Sigmoid colon (tissue), 4 donors: Measurements from ENCODE around the gene GPX8.

ENCODE experiments used
- POLR2A ChIP-seq, 2 donors: fragments of 450-650 bp; IDR thresholded peaks; one replicate each; pipeline ENCODE4 v1.6.1; 2016; ENCODE audit warnings: antibody characterized with exemption in 2 of 2, mild to moderate bottlenecking in 2 of 2, moderate library complexity in 2 of 2
- POLR2AphosphoS5 ChIP-seq, 4 donors: sonication (generic); formaldehyde crosslinking; IDR thresholded peaks; one replicate each; pipeline ENCODE4 v1.6.1; 2017; ENCODE audit warnings: antibody characterized with exemption in 4 of 4
- TF ChIP-seq, protein P1 (sequence below), 4 experiments: fragments of 450-650 bp in 3 of 4; fragments of 200-600 bp in 1 of 4; IDR thresholded peaks; one replicate each; pipeline ENCODE4 v1.5.1; 2016 to 2019; ENCODE audit warnings: antibody characterized with exemption in 4 of 4, mild to moderate bottlenecking in 3 of 4, moderate library complexity in 2 of 4

DNA sequence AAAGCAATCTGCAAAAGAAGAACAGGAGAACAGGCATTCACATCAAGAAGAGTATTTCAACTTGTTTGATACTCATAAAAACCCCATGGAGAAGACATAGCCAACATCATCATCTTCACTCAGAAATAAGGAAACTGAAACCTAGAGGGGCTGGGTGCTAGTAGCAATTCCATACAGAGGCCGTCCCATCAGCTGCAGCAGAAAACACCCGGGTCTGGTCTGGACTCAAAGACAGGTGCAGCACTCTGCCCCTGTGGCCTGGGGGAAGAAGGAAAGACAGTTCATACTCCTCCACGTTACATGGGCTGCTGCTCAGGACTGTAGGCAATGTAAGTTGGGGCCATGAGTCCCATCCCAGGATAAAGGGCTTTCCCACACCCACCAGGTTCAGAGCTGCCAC lies 45.9 kb upstream of the GPX8 start:
- TF ChIP-seq POLR2AphosphoS5 (IDR thresholded peaks at IDR 0.05): no peak
- TF ChIP-seq POLR2A (IDR thresholded peaks at IDR 0.05): no peak
- TF ChIP-seq, protein P1, sequence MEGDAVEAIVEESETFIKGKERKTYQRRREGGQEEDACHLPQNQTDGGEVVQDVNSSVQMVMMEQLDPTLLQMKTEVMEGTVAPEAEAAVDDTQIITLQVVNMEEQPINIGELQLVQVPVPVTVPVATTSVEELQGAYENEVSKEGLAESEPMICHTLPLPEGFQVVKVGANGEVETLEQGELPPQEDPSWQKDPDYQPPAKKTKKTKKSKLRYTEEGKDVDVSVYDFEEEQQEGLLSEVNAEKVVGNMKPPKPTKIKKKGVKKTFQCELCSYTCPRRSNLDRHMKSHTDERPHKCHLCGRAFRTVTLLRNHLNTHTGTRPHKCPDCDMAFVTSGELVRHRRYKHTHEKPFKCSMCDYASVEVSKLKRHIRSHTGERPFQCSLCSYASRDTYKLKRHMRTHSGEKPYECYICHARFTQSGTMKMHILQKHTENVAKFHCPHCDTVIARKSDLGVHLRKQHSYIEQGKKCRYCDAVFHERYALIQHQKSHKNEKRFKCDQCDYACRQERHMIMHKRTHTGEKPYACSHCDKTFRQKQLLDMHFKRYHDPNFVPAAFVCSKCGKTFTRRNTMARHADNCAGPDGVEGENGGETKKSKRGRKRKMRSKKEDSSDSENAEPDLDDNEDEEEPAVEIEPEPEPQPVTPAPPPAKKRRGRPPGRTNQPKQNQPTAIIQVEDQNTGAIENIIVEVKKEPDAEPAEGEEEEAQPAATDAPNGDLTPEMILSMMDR (IDR thresholded peaks at IDR 0.05): no peak
